Transverse colon (tissue), 4 donors: ENCODE results near the gene ADCY5.

Source experiments
- EP300 ChIP-seq: sonication (generic); formaldehyde crosslinking; IDR thresholded peaks from one replicate; pipeline ENCODE4 v1.6.1; 2017; ENCODE audit warnings: antibody characterized with exemption, low read depth
- POLR2A ChIP-seq: fragments of 450-650 bp; IDR thresholded peaks from one replicate; pipeline ENCODE4 v1.6.1; 2016; ENCODE audit warnings: antibody characterized with exemption, mild to moderate bottlenecking, moderate library complexity
- POLR2AphosphoS5 ChIP-seq, 3 donors: sonication (generic); formaldehyde crosslinking; IDR thresholded peaks; one replicate each; pipeline ENCODE4 v1.6.1; 2016; ENCODE audit warnings: antibody characterized with exemption in 3 of 3
- TF ChIP-seq, protein P1 (sequence below), 5 experiments: fragments of 200-600 bp in 3 of 5; fragments of 450-650 bp in 2 of 5; sonication (generic) in 3 of 5; IDR thresholded peaks; 1 replicate in 2 of 5; 2 replicates in 3 of 5; pipeline ENCODE4 v1.5.1; 2016 to 2017; ENCODE audit warnings: antibody characterized with exemption in 5 of 5, inconsistent platforms in 3 of 5, mild to moderate bottlenecking in 2 of 5, moderate library complexity in 1 of 5

GRCh38 chr3:123258359-123258758 lies 190.5 kb downstream of the ADCY5 start:
- no peak for TF ChIP-seq EP300
- TF ChIP-seq POLR2A, result no peak
- TF ChIP-seq, protein P1, sequence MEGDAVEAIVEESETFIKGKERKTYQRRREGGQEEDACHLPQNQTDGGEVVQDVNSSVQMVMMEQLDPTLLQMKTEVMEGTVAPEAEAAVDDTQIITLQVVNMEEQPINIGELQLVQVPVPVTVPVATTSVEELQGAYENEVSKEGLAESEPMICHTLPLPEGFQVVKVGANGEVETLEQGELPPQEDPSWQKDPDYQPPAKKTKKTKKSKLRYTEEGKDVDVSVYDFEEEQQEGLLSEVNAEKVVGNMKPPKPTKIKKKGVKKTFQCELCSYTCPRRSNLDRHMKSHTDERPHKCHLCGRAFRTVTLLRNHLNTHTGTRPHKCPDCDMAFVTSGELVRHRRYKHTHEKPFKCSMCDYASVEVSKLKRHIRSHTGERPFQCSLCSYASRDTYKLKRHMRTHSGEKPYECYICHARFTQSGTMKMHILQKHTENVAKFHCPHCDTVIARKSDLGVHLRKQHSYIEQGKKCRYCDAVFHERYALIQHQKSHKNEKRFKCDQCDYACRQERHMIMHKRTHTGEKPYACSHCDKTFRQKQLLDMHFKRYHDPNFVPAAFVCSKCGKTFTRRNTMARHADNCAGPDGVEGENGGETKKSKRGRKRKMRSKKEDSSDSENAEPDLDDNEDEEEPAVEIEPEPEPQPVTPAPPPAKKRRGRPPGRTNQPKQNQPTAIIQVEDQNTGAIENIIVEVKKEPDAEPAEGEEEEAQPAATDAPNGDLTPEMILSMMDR (IDR thresholded peaks at IDR 0.05), result no peak
- TF ChIP-seq POLR2AphosphoS5 (IDR thresholded peaks at IDR 0.05), result no peak
